H9 (cell line): ENCODE results near the gene PEX16. TPM values are rescaled to one million over a fixed set of nuclear protein-coding genes. Genes with fewer than 3 reads are reported as not detected.
A peak's percentile ranks its signal among the peaks of the same experiment; 100 is the strongest.

Experiments used
- DNase-seq: peaks from one replicate; pipeline ENCODE4 v3.0.0-alpha.2; 2017
- H2AFZ ChIP-seq: one replicate; pipeline ENCODE4 v1.6.1; 2013; ENCODE audit warnings: mild to moderate bottlenecking, low read length, control low read depth, moderate library complexity
- H2AK5ac ChIP-seq: 2 replicates; pipeline ENCODE4 v1.6.1; 2013; ENCODE audit warnings: low read length, control low read depth, mixed read lengths; ENCODE audit not compliant: insufficient read length
- H2BK120ac ChIP-seq: one replicate; pipeline ENCODE4 v1.6.1; 2013; ENCODE audit warnings: low read depth, mild to moderate bottlenecking, low read length, control low read depth, inconsistent platforms; ENCODE audit not compliant: poor library complexity, severe bottlenecking
- H2BK12ac ChIP-seq: 2 replicates; pipeline ENCODE4 v1.6.1; 2013; ENCODE audit warnings: low read length, control low read depth, mixed read lengths, low read depth; ENCODE audit not compliant: insufficient read length
- H2BK15ac ChIP-seq: 2 replicates; pipeline ENCODE4 v1.6.1; 2013; ENCODE audit warnings: low read depth, low read length, control low read depth
- H2BK20ac ChIP-seq: one replicate; pipeline ENCODE4 v1.6.1; 2013; ENCODE audit warnings: low read depth, mild to moderate bottlenecking, low read length, control low read depth, inconsistent platforms; ENCODE audit not compliant: poor library complexity, severe bottlenecking
- H2BK5ac ChIP-seq: 2 replicates; pipeline ENCODE4 v1.6.1; 2013; ENCODE audit warnings: low read length, control low read depth, mixed read lengths; ENCODE audit not compliant: insufficient read length
- H3K14ac ChIP-seq: 2 replicates; pipeline ENCODE4 v1.6.1; 2013; ENCODE audit warnings: low read length, control low read depth; ENCODE audit not compliant: insufficient read depth
- H3K18ac ChIP-seq: 2 replicates; pipeline ENCODE4 v1.6.1; 2013; ENCODE audit warnings: low read depth, mild to moderate bottlenecking, mixed read lengths, low read length, control low read depth; ENCODE audit not compliant: insufficient read length
- H3K23ac ChIP-seq: 2 replicates; pipeline ENCODE4 v1.6.1; 2013; ENCODE audit warnings: low read length, control low read depth, mixed read lengths, low read depth; ENCODE audit not compliant: insufficient read length
- H3K23me2 ChIP-seq: 2 replicates; pipeline ENCODE4 v1.6.1; 2013; ENCODE audit warnings: low read depth, mild to moderate bottlenecking, mixed read lengths, low read length, control low read depth; ENCODE audit not compliant: insufficient read length, poor library complexity, severe bottlenecking
- H3K27ac ChIP-seq: 2 replicates; pipeline ENCODE4 v1.5.1; 2013; ENCODE audit warnings: low read length, control low read depth, mixed read lengths, low read depth; ENCODE audit not compliant: insufficient read length
- H3K27me3 ChIP-seq: 2 replicates; pipeline ENCODE4 v1.6.1; 2013; ENCODE audit warnings: low read length, control low read depth, inconsistent platforms; ENCODE audit not compliant: insufficient read depth
- H3K4ac ChIP-seq: 2 replicates; pipeline ENCODE4 v1.6.1; 2013; ENCODE audit warnings: low read depth, mild to moderate bottlenecking, control low read depth, inconsistent platforms, low read length, moderate library complexity
- H3K4me1 ChIP-seq: 2 replicates; pipeline ENCODE4 v1.6.1; 2013; ENCODE audit warnings: low read length, control low read depth, inconsistent platforms; ENCODE audit not compliant: insufficient read depth
- H3K4me2 ChIP-seq: 2 replicates; pipeline ENCODE4 v1.6.1; 2013; ENCODE audit warnings: low read length, control low read depth, mixed read lengths; ENCODE audit not compliant: insufficient read length, insufficient read depth
- H3K56ac ChIP-seq: 2 replicates; pipeline ENCODE4 v1.6.1; 2013; ENCODE audit warnings: low read depth, mild to moderate bottlenecking, mixed read lengths, low read length, control low read depth; ENCODE audit not compliant: insufficient read length
- H3K79me1 ChIP-seq: 2 replicates; pipeline ENCODE4 v1.6.1; 2013; ENCODE audit warnings: low read depth, mild to moderate bottlenecking, moderate library complexity, low read length, control low read depth, inconsistent platforms; ENCODE audit not compliant: insufficient read depth, poor library complexity, severe bottlenecking
- H3K79me2 ChIP-seq: 2 replicates; pipeline ENCODE4 v1.6.1; 2013; ENCODE audit warnings: low read length, control low read depth, inconsistent platforms; ENCODE audit not compliant: insufficient read depth
- H3K9ac ChIP-seq: 2 replicates; pipeline ENCODE4 v1.6.1; 2013; ENCODE audit warnings: low read length, control low read depth, mixed read lengths; ENCODE audit not compliant: insufficient read length; ENCODE audit errors: extremely low read depth
- H3K9me3 ChIP-seq: one replicate; pipeline ENCODE4 v1.6.1; 2013; ENCODE audit warnings: low read depth, low read length, inconsistent platforms; ENCODE audit not compliant: control insufficient read depth
- H3T11ph ChIP-seq: one replicate; pipeline ENCODE4 v1.6.1; 2013; ENCODE audit warnings: mild to moderate bottlenecking, low read length, control low read depth, inconsistent platforms
- H4K20me1 ChIP-seq: one replicate; pipeline ENCODE4 v1.6.1; 2013; ENCODE audit not compliant: control insufficient read depth, insufficient read length, insufficient read depth
- H4K5ac ChIP-seq: 2 replicates; pipeline ENCODE4 v1.6.1; 2013; ENCODE audit warnings: low read depth, mild to moderate bottlenecking, mixed read lengths, low read length, control low read depth; ENCODE audit not compliant: insufficient read length
- H4K8ac ChIP-seq: replicated peaks from 2 replicates; pipeline ENCODE4 v1.6.1; 2013; ENCODE audit warnings: low read length, control low read depth, mixed read lengths, low read depth; ENCODE audit not compliant: insufficient read length
- H4K91ac ChIP-seq: 2 replicates; pipeline ENCODE4 v1.6.1; 2013; ENCODE audit warnings: low read depth, mild to moderate bottlenecking, moderate library complexity, mixed read lengths, low read length, control low read depth; ENCODE audit not compliant: insufficient read length
- H3K27ac Mint-ChIP-seq, 3 experiments: 2 replicates in 2 of 3; 3 replicates in 1 of 3; pipeline ENCODE4 v1.8.0; 2020 to 2021; ENCODE audit warnings: mixed read lengths in 3 of 3, mild to moderate bottlenecking in 1 of 3, moderate library complexity in 1 of 3
- H3K27me3 Mint-ChIP-seq: 2 replicates; pipeline ENCODE4 v1.8.0; 2021; ENCODE audit warnings: low read depth, mild to moderate bottlenecking, moderate library complexity, mixed read lengths
- H3K36me3 Mint-ChIP-seq, 3 experiments: 2 replicates in 2 of 3; 3 replicates in 1 of 3; pipeline ENCODE4 v1.8.0; 2020 to 2021; ENCODE audit warnings: low read depth in 3 of 3, mixed read lengths in 3 of 3; ENCODE audit not compliant: insufficient read depth in 1 of 3
- H3K4me1 Mint-ChIP-seq, 2 experiments: 2 replicates each; pipeline ENCODE4 v1.8.0; 2020; ENCODE audit warnings: mixed read lengths in 2 of 2
- H3K4me3 Mint-ChIP-seq, 2 experiments: 2 replicates in 1 of 2; 3 replicates in 1 of 2; pipeline ENCODE4 v1.8.0; 2020 to 2021; ENCODE audit warnings: mild to moderate bottlenecking in 2 of 2, mixed read lengths in 2 of 2, moderate library complexity in 1 of 2
- H3K9me3 Mint-ChIP-seq, 2 experiments: 2 replicates in 1 of 2; 3 replicates in 1 of 2; pipeline ENCODE4 v1.8.0; 2020; ENCODE audit warnings: mild to moderate bottlenecking in 2 of 2, mixed read lengths in 2 of 2, moderate library complexity in 1 of 2
- WGBS: extraction: QIAGEN DNeasy Blood & Tissue Kit; methylation state at CpG from one replicate; pipeline ENCODE4 v1.1.7; 2013; ENCODE audit warnings: missing lambda C conversion rate, low lambda C conversion rate, mixed read lengths; ENCODE audit not compliant: insufficient read length; ENCODE audit errors: extremely low coverage; 5-methylcytosine and 5-hydroxymethylcytosine counted together
- total RNA-seq: library from RNA; stranded (reverse); gene quantifications from 2 replicates; pipeline ENCODE4 v1.2.1, GENCODE V29; 2021
- TF ChIP-seq, protein P1 (sequence below): fragments of 200-600 bp; sonication (generic); conservative IDR thresholded peaks from 3 replicates; pipeline ENCODE4 v1.8.0; 2021; ENCODE audit warnings: antibody characterized with exemption, mild to moderate bottlenecking

The PEX16 gene
- total RNA-seq, 1 experiment from 2014 or later = 30.8 TPM

DNA sequence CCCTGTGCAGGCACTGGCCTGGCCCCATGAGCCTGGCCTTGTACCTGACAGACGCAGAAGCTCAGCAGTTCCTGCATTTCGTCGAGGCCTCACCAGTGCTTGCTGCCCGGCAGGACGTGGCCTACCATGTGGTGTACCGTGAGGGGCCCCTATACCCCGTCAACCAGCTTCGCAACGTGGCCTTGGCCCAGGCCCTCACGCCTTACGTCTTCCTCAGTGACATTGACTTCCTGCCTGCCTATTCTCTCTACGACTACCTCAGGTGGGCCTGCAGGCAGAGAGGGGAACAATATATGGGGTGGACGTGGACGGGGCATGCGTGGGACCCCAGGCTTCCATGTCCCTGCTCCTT lies 9.6 kb upstream of the PEX16 start:
- Histone ChIP-seq H3T11ph (no peak overlapping the region), H3K56ac (no peak overlapping the region), H3K79me1 (no peaks in the 10 kb centered on the region), H3K4ac (no peak overlapping the region), H4K5ac (no peak overlapping the region), H4K91ac (no peak overlapping the region), H3K14ac (no peak overlapping the region), H3K18ac (no peak overlapping the region), H2BK20ac (no peak overlapping the region), H3K27me3 (no peaks in the 10 kb centered on the region), H4K20me1 (no peaks in the 10 kb centered on the region), H2BK12ac (no peak overlapping the region), H3K79me2 (no peaks in the 10 kb centered on the region; the same call in 1 of the 2 replicates), H2BK5ac (no peak overlapping the region), H2AFZ (no peak overlapping the region), H3K9me3 (no peaks in the 10 kb centered on the region), H3K4me2 (no peak overlapping the region), H4K8ac (no peak overlapping the region), H3K23ac (no peak overlapping the region), H2BK120ac (no peak overlapping the region), H2AK5ac (no peak overlapping the region), H3K4me1 (no peaks in the 10 kb centered on the region), H3K9ac (no peak overlapping the region), H2BK15ac (no peak overlapping the region), H3K27ac (no peak overlapping the region), H3K23me2 (peaks cover 5% of the 10 kb centered on the region)
- no CpG with 5 or more reads among the region's 15 CpGs for WGBS
- TF ChIP-seq, protein P1, sequence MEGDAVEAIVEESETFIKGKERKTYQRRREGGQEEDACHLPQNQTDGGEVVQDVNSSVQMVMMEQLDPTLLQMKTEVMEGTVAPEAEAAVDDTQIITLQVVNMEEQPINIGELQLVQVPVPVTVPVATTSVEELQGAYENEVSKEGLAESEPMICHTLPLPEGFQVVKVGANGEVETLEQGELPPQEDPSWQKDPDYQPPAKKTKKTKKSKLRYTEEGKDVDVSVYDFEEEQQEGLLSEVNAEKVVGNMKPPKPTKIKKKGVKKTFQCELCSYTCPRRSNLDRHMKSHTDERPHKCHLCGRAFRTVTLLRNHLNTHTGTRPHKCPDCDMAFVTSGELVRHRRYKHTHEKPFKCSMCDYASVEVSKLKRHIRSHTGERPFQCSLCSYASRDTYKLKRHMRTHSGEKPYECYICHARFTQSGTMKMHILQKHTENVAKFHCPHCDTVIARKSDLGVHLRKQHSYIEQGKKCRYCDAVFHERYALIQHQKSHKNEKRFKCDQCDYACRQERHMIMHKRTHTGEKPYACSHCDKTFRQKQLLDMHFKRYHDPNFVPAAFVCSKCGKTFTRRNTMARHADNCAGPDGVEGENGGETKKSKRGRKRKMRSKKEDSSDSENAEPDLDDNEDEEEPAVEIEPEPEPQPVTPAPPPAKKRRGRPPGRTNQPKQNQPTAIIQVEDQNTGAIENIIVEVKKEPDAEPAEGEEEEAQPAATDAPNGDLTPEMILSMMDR = no peak
- H3K36me3 Mint-ChIP-seq = peaks cover 22 to 63% (median 61%) of the 10 kb centered on the region in 3 experiments
- DNase-seq = peak; percentile 24
- H3K27ac Mint-ChIP-seq = peak overlapping the region in 1 of 3 experiments; percentile 30; a peak in 1 of 7 replicates
- peaks cover 11 to 17% of the 10 kb centered on the region in 2 experiments for H3K4me1 Mint-ChIP-seq
- no peaks in the 10 kb centered on the region for H3K9me3 Mint-ChIP-seq
- peaks cover 2% of the 10 kb centered on the region; the same call in 1 of the 2 replicates for H3K27me3 Mint-ChIP-seq
- H3K4me3 Mint-ChIP-seq = no peak overlapping the region
